ENCODE data around the gene NFATC1.

NFATC1 gene

DNA sequence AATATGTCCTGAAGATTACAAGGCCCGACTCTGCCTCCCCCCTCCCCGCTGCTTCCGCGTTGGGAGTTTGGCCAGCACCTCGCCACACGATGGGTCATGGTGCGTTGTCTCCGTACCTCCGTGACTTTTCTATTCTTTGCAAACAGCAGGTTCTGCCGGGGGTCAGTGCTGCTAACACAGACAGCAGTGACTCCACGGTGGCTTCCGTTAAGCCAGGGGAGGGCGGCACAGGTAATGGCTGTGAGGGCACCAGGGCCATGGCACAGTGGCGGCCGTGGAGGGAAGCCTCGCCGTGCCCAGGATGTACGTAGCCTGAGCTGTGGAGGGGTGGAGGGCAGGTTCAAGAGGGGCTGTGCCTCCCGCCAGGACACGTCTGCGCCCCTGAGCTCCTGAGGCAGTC, 115.5 kb downstream of the NFATC1 start:
- DNase-seq: no peak

DNA sequence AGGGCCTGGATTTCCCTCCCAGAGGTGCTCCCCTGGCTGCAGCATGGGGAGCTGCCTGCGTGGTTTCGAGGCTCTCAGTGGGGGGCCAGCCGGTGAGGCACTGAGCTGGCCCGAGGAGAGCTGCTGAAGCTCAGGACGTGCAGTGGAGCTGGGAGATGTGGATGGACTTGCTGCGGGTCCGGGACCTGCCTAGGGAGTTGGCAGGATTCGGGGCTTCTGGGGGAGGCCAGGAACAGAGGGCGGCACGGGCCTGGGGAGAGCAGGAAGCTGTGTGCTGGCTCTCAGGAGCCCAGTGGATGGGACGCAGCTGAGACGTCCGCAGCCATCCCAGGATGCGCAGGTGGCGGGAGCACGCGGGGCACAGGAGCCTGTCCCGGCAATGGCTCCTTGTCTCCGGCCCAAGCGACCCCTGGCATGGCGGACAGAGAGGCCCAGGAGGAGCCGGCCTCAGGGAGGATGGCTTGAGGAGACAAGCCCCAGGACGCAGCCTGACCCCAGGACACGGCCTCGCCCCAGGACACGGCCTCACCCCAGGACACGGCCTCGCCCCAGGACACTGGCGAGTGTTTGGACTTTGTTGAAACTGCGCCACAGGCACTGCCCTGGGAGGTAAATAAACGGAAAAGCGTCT, 116.1 kb downstream of the NFATC1 start:
- no peak for DNase-seq

DNA sequence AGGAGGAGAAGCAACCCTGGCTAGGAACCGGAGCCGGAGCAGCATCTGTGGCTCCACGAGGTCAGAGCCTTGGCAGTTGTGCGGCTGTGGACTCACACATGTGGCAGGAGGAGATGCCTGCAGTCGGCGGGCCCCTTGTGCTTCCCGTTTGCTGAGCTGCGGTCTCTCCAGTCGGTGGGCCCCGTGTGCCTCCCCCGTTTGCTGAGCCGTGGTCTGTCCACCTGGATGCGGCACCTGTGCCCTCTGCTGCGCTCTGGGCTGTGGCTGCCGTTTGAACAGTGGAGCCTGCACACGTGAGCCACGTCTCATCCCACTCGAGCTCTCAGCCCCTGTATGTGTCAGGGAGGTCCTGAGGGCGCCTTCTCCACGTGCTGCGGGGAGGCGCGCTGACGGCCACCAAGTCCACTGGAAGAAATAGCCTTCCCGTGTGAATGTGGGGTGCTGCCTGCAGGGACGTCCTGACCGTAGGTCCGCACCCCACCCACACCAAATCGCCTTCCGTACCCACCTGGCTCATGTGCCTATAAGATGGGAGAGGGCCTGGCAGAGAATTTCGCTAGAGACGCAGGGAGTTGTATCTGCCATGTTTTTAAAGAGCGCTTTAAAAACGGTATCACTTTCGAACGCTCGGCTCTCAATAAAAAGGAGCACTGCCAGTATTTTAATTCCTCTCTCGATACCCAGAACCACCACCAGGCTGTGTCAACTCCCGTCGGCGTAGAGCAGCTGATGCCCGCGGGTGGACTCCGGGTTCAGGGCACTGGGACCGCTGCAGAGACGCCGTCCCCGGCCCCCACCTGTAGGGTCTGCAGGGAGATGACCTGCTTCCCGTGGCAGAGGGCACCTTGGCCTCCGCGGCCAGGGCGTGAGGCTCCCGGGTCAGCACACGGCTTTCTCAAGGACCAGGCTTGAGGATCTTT, 117.0 kb downstream of the NFATC1 start:
- no peak for DNase-seq

DNA sequence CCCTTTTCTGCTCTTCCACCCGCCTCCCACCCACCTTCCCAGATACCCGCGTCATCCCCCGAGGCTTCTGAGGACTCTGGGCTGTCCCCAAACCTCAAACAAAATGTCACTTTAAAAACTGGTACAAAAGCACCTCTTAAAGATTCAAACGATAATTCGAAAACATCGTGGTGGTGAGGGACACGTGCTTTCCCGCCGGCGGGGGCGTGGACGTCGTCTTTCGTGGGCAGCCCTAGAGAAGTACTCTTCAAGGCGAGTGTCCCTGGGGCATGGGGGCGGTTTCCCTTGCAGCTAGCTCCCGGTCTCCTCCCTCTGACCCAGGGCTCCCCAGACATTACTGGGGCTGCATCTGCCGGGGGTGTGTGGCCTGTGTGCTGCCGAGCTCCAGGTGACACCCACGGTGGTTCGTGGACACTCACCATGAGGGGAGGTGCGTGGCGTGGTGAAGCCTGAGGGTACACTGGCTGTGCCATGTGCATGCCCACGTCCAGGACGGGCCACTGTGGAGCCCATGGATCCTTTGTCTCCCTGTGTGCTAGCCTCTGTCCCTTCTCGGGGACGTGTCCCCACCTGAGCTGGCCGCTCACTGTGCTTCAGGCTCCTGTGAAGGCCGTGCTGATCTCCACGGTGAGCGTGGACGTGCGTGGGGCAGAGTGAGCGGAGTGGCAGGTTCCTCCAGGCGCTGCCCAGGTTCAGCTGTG, 117.8 kb downstream of the NFATC1 start:
- DNase-seq: no peak

DNA sequence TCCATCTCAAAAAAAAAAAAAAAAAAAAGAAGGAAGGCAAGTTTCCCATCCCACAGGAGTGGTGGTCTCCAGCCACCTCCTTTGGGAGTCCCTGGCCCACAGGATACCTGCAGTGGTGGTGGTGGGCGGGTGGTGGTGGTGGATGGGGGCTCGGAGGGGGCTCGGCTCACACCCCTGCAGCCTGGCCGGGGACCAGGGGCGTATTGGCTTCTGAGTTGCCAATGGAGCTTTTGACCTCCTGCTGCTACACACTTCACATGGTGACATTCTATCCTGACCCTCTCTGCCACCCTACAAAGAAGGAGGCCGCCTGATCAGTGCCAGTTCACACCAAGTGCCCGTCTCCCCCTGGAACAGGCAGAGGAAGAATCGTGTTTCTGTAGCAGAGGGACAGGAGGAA, 119.6 kb downstream of the NFATC1 start:
- DNase-seq: no peak

DNA sequence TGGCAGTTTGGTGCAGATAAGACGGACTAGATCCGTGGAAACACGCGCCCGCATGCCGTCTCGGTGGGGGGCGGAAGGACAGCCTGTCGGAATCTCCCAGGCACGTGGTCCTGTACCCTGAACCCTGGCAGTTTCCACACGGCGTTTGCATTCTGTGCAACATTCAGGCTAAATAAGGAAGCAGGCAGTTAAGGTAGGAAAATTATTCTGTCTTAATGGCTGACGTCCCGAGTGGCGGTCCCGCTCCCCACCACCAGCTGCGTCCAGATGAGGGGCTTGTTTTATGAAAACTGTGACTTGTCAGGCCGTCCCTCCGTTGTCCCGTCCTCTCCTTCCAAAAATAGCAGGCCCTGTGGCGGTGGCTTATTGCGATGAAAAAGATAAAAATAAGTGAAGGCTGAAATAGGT, 120.2 kb downstream of the NFATC1 start:
- no peak for DNase-seq

DNA sequence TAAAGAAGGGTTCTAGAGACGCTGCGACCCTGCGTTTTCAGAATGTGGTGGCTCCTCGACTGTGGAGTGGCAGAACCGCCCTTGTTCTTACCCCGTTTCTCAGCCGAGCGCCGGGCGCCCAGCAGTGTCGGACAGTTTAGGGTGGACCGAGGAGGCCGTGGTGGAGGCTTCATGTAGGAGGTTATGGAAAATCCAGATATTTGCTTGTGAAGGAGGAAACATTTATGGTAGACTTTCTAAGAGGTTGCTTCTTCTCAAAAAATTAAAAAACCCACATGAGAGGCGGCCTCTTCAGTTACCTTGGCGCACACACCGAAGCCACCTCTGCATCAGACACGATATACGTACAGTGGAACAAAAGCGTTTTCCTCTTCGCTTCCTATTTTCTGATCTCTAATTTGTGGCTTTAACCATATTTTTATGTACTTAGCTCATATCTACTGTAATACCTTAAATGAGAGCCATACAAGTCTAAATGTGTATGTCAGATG, 120.8 kb downstream of the NFATC1 start:
- no peak for DNase-seq

DNA sequence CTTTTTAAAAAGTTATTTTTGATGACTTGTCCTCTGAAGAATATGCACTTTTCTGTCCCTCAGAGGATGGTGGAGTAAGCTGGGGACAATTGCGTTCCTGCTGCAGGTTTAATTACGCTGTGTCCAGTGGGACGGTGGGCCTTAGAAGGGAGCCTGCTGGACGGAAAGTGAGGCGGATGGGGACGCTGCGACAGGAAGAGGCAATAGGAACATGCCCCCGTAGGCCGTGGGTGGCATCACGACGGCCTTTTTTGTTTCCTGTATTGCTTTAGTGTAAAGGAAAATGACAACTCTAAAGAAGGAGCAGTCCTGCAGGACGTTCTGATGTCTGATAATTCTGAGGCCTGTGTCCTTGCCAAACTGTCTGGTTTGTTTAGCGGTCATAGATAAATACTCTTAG, 121.6 kb downstream of the NFATC1 start:
- DNase-seq: peak; percentile 44 to 46

DNA sequence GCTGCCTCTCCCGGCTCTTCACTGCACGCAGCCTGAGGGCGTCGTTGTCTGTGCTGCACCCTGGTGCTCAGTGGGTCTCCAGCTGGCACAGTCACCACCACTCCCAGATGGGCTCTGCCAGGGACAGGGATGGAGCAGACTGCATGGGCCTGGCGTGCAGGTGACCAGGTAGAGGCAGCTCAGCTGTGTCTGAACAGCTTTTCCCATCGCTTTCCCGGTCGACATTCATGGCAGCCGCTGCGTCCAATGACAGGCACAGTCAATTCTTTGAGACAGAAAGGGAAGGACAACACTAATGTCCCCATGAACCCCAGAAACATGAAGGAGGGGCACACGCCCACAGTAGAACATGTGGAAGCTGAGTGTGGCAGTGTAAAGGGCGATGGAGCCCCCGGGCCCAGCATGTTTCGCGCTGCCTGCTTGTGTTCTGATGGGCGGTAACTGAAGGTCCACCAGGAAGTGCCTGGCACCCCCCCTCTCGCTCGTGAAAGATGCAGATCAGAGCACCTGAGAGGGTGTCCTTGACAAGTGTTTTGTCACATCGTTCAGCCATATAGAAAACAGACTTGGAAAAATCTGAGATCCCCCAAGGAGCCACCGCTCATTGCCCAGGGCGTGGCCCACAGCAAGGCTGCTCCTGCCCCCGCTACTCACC, 122.4 kb downstream of the NFATC1 start:
- DNase-seq: no peak

DNA sequence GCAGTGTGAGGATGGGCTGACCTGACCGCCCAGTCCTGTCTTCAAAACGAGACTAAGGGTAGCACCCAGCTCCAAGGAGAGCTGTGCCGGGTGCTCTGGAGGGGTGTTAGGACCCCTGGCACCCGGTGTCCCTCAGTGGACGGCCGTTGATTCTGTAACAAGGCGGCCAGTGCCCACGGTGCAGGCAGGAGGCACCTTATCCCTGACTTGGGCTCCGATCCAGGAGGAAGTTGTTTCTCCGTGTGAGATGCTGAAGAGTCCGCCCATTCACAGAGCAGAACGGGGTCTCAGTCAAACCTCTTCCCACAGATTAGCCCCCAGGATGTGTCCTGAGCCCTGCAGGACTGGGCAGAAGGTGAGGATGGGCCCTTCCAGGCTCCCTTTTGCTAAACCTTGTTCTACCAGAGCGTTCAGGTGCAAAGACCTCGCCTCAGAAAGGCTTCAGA, 123.0 kb downstream of the NFATC1 start:
- DNase-seq: no peak

DNA sequence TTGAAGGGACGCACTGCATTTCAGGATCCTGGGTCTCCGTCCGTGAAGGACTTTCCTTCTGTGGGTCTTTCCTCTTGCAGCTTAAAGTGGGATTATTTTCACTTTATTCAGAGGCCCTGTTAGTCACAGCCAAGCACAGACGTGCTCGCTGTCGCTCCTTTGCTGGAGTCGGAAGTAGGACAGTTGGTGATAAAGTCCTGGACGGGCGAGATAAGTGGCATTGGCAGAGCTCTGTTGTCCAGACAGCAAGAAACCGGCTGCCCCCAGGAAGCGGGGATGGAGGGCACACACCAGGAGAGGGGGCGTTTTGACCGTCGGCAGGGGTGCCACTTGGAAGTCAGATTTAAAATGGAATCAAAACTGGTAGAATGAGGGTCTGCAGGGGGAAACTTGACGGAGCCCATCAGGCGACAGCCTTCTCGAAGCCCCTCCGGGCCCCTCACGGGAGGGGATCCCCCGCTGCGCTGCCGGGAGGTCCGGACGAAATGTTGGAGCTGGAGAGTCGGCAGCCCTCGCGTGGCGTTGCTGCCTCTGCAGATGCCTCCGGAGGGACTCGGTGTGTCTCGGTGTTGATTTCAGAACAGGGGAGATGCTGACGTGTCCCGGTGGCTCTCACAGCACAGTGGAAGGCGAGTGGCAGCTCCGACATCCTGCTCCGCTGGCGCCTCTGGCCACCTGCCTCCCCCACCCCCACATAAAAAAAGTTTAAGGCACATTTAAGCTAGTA, 124.2 kb downstream of the NFATC1 start:
- peak; percentile 45 to 58 for DNase-seq

DNA sequence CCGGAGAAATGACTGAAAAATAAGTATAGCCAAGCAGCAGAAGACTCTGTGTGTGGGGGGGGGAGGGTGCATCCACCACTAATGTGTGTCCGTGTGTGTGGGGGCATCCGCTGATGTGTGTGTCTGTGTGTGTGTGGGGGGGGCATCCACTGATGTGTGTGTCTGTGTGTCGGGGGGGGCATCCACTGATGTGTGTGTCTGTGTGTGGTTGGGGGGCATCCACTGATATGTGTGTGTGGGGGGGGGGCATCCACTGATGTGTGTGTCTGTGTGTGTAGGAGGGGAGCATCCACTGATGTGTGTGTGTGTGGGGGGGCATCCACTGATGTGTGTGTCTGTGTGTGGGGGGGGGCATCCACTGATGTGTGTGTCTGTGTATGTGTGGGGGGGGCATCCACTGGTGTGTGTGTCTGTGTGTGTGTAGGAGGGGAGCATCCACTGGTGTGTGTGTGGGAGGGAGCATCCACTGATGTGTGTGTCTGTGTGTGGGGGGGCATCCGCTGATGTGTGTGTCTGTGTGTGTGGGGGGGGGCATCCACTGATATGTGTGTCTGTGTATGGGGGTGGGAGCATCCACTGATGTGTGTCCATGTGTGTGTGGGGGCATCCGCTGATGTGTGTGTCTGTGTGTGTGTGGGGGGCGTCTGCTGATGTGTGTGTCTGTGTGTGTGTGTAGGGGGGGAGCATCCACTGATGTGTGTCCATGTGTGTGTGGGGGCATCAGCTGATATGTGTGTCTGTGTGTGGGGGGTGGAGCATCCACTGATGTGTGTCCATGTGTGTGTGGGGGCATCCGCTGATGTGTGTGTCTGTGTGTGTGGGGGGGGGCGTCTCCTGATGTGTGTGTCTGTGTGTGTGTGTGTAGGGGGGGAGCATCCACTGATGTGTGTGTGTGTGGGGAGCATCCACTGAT, 125.0 kb downstream of the NFATC1 start:
- no peak for DNase-seq

DNA sequence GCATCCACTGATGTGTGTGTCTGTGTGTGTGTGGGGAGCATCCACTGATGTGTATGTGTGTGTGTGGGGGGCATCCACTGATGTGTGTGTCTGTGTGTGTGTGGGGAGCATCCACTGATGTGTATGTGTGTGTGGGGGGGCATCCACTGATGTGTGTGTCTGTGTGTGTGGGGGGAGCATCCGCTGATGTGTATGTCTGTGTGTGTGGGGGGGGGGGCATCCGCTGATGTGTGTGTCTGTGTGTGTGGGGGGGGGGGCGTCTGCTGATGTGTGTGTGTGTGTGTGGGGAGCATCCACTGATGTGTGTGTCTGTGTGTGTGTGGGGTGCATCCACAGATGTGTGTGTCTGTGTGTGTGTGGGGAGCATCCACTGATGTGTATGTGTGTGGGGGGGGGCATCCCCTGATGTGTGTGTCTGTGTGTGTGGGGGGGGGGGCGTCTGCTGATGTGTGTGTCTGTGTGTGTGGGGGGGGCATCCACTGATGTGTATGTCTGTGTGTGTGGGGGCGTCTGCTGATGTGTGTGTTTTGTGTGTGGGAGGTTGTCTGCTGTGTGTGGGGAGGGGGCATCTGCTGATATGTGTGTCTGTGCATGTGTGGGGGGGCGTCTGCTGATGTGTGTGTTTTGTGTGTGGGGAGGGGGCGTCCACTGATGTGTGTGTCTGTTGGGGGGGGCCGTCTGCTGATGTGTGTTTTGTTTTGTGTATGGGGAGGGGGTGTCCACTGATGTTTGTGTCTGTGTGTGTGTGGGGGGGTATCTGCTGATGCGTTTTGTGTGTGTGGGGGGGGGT, 125.9 kb downstream of the NFATC1 start:
- DNase-seq: no peak

DNA sequence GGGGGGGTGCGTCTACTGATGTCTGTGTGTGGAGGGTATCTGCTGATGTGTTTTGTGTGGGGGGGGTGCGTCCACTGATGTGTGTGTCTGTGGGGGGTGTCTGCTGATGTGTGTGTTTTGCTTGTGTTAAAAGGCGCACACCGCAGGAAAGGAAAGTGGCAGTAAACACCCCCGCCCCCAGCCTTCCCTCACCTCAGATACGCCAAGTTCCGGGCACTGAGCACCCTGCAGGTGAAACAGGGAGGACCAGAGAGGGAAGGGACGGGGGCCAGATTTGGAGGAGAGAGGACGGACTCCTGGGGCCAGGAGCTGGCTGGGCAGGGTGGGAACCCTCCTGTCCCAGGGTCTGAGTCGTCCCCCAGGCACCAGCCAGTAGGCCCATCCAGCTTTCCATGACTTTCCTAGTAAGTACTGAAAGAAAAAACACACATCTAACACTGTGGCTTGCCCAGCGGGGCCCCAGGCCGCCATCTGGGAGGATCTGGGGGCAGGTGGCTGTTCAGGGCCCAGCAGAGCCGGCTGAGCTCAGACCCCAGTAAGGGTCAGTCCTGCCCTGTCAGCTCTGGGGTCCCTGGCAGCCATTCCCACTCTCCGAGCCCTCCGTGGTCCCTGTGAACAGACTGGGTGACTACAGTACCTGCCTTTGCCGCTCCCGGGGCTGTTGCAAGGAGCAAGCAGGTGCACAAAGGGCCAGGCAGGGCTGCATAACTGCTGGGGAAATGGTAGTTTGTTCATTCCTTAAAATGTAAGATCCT, 126.9 kb downstream of the NFATC1 start:
- peak; percentile 54 to 70 for DNase-seq

DNA sequence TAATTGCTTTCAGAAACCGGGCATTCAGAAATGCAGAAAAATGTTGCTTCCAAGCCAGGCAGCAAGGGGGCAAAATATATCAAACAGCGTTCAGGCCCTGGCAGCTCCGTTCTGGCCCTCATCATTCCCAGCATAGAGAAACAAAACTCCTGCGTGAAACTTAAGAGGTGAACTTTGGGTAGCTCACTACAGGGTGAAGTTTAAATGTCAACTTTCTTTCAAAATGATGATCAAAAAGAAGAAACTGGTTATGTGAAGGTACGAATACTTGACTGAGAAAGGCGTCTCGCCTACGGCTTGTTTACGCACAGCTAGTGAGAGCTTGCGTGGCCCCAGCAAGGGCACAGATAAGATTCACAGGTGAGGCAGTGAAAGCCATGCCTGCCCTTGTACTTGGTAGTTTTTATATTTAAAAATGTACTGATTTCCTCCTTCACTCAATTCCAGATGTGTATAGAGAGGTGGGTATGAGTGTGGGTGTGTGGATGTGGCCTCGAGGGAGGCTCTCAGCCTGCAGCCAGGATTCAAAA, 127.5 kb downstream of the NFATC1 start:
- peak; percentile 59 to 77 for DNase-seq

DNA sequence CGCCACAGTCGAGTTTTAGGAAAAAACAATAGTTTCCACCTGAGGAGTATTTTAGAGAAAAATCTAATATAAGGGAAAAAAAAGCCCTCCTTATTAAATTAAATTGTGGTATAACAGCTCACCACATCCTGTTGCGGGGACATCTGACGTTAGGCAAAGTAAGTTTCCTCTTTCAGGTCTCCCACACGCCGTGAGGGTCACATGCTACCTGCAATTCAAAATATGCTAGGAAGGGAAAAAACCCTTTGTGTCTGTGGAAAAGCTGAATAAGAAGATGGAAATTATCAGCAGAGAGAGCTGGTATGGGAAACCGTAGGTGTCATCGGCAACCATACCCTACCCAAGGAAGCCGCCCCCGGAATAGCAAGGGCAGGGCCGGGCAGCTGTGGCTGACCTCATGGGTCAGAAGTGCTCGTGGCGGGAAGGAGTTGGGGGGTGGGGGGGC, 128.0 kb downstream of the NFATC1 start:
- DNase-seq: peak; percentile 53 to 89

DNA sequence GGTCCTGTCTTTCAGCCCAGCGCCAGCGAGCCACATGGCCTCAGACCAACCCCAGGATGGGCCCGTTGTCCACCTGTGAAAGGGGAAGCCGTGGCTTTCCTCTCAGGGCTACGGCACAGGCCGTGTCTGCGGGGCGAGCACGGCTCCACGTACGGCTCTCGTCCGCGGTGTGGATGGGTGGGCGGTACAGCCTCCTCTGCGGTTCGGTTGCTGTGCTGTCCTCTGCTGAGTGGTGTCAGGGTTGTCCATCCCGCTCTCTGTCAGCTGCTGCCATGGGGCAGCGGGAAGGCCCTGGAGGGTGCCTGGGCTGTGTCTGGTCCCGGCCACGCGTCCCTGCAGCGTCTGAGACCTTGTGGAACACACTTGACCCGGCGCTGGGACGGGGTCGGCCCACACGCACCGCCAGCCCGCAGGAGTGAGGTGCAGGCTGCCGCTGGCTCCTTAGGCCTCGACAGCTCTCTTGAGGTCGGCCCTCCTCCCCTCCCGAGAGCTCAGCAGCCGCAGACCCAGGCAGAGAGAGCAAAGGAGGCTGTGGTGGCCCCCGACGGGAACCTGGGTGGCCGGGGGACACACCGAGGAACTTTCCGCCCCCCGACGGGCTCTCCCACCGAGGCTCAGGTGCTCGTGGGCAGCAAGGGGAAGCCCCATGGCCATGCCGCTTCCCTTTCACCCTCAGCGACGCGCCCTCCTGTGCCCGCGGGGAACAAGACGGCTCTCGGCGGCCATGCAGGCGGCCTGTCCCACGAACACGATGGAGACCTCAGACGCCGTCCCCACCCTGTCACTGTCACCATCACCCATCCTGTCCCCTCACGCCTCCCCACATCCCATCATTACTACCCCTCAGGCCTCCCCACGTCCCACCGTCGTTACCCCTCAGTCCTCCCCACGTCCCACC, 128.7 kb downstream of the NFATC1 start:
- peak; percentile 56 to 58 for DNase-seq

Measured in stimulated activated CD4-positive, alpha-beta T cell treated with anti-CD3 and anti-CD28 coated beads, Interleukin-4, amount 100 ng/mL, for 4 hours (primary cell).